ENCODE measurements around the gene TRIM72. TPM values are rescaled to one million over a fixed set of nuclear protein-coding genes. Genes with fewer than 3 reads are reported as not detected.
"Not testable (repeated sequence)": the region's sequence is repeated elsewhere in the genome, so short reads cannot be mapped to it uniquely, and the experiment has no call there.

Gene TRIM72
- polyA plus RNA-seq, 3 donors: 0.04 TPM; not detected in 2

GRCh38 chr16:31168848-31169247 lies 45.1 kb upstream of the TRIM72 start:
- Histone ChIP-seq H2AFZ (ENCODE audit: insufficient read depth, low read depth, low read length, poor library complexity, severe bottlenecking) (no peak overlapping the region), H3K4me1 (ENCODE audit: control insufficient read depth in 1 of 2, insufficient read depth in 2 of 2, low read length in 2 of 2) (no peaks in the 10 kb centered on the region), H3K27me3 (ENCODE audit: control insufficient read depth in 2 of 2, insufficient read depth in 2 of 2, low read length in 2 of 2) (no peaks in the 10 kb centered on the region), H3K9me3 (replicated peaks in 1 of 2; ENCODE audit: control insufficient read depth in 1 of 2, insufficient read depth in 1 of 2, low read length in 2 of 2) (no peaks in the 10 kb centered on the region), H3K9ac (ENCODE audit: insufficient read depth, low read length, poor library complexity, severe bottlenecking) (no peak overlapping the region), H4K20me1 (ENCODE audit: insufficient read depth, low read length) (no peaks in the 10 kb centered on the region), H3K4me2 (replicated peaks; ENCODE audit: extremely low read depth, low read length, poor library complexity, severe bottlenecking) (no peak overlapping the region), H3K4me3 (replicated peaks in 1 of 3; ENCODE audit: low read depth in 2 of 3, low read length in 3 of 3) (no peak overlapping the region), H3K27ac (ENCODE audit: low read depth in 1 of 2, low read length in 2 of 2) (no peak overlapping the region), H3K79me2 (ENCODE audit: insufficient read depth, low read length) (no peaks in the 10 kb centered on the region), H3K36me3 (replicated peaks in 1 of 2; ENCODE audit: control insufficient read depth in 1 of 2, insufficient read depth in 2 of 2, low read length in 2 of 2) (no peaks in the 10 kb centered on the region)
- H3K27ac Mint-ChIP-seq: no peak overlapping the region
- H3K27me3 Mint-ChIP-seq (ENCODE audit: low read depth in 3 of 3): peaks cover 0 to 5% (median 5%) of the 10 kb centered on the region in 3 donors
- no peak for TF ChIP-seq CTCF (IDR thresholded peaks at IDR 0.05)
- H3K4me1 Mint-ChIP-seq: peaks cover 6% of the 10 kb centered on the region
- H3K9me3 Mint-ChIP-seq: no peaks in the 10 kb centered on the region
- H3K4me3 Mint-ChIP-seq: no peak overlapping the region
- intact Hi-C loops (cut with micrococcal nuclease): loop anchor here in 1 of 2 donors (10.0 kb wide), 1 partner anchor 184 kb away; the partner anchor contains the start of gene HSD3B7
- DNase-seq: no peak
- 91% methylated on average over 1 of the region's 2 CpGs for WGBS (ENCODE audit: insufficient coverage)
- H3K36me3 Mint-ChIP-seq: no peaks in the 10 kb centered on the region

GRCh38 chr16:31170048-31170447 lies 43.9 kb upstream of the TRIM72 start:
- not testable (repeated sequence) for H3K27ac ChIP-seq (ENCODE audit: low read depth in 1 of 2, low read length in 2 of 2); H3K27ac Mint-ChIP-seq; H3K79me2 ChIP-seq (ENCODE audit: insufficient read depth, low read length); H3K27me3 Mint-ChIP-seq (ENCODE audit: low read depth in 3 of 3); H3K9me3 Mint-ChIP-seq; H3K4me1 Mint-ChIP-seq; H3K4me3 ChIP-seq (replicated peaks in 1 of 3; ENCODE audit: low read depth in 2 of 3, low read length in 3 of 3); H3K4me2 ChIP-seq (replicated peaks; ENCODE audit: extremely low read depth, low read length, poor library complexity, severe bottlenecking); H4K20me1 ChIP-seq (ENCODE audit: insufficient read depth, low read length); H3K27me3 ChIP-seq (ENCODE audit: control insufficient read depth in 2 of 2, insufficient read depth in 2 of 2, low read length in 2 of 2); H3K4me3 Mint-ChIP-seq; H3K9me3 ChIP-seq (replicated peaks in 1 of 2; ENCODE audit: control insufficient read depth in 1 of 2, insufficient read depth in 1 of 2, low read length in 2 of 2); H2AFZ ChIP-seq (ENCODE audit: insufficient read depth, low read depth, low read length, poor library complexity, severe bottlenecking); H3K9ac ChIP-seq (ENCODE audit: insufficient read depth, low read length, poor library complexity, severe bottlenecking); H3K4me1 ChIP-seq (ENCODE audit: control insufficient read depth in 1 of 2, insufficient read depth in 2 of 2, low read length in 2 of 2); H3K36me3 Mint-ChIP-seq; H3K36me3 ChIP-seq (replicated peaks in 1 of 2; ENCODE audit: control insufficient read depth in 1 of 2, insufficient read depth in 2 of 2, low read length in 2 of 2); DNase-seq
- intact Hi-C loops (cut with micrococcal nuclease): loop anchor here in 1 of 2 donors (10.0 kb wide), 1 partner anchor 275 kb away; the partner anchor contains the start of gene ZNF843
- WGBS (ENCODE audit: insufficient coverage): no CpG with 5 or more reads among the region's 2 CpGs
